Measurements from ENCODE around the gene LGALS9. TPM values are rescaled to one million over a fixed set of nuclear protein-coding genes. Genes with fewer than 3 reads are reported as not detected.
"Not testable (repeated sequence)": the region's sequence is repeated elsewhere in the genome, so short reads cannot be mapped to it uniquely, and the experiment has no call there.

LGALS9 gene
- total and polyA plus RNA-seq, 12 donors: 3.5 to 87.7 (median 44.4) TPM

DNA sequence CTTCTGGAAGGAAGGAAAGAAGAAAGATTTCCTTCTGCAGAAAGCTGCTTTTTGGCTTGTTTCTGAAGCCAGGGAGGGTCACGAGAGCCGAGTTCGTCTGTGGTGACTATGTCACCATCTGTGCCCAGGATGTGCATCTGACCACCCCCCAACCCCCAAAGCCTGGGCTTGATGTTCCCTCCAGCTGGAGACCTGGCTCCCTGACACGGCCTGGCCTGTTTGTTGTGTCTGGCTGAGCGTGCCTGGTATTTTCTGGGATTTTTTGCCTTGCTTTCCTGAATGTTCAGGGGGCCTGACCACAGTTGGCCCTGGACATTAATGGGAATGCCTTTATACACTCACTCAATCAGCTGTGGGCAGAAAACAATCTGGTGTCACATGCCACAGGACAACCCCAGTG is 38.9 kb downstream of the LGALS9 start:
- Histone ChIP-seq H3K27me3 (no peaks in the 10 kb centered on the region), H3K9me3 (replicated peaks in 1 of 3) (no peaks in the 10 kb centered on the region), H3K27ac (no peak overlapping the region), H3K4me1 (replicated peaks in 1 of 2) (no peaks in the 10 kb centered on the region), H3K4me3 (no peak overlapping the region), H3K36me3 (replicated peaks in 1 of 2) (no peaks in the 10 kb centered on the region)
- intact Hi-C loops (cut with DNase I): loop anchor here in 1 of 2 donors (10.0 kb wide), 1 partner anchor 185 kb away; no protein-coding TSS in a partner anchor
- TF ChIP-seq POLR2A (IDR thresholded peaks at IDR 0.05): no peak
- TF ChIP-seq, protein P1, sequence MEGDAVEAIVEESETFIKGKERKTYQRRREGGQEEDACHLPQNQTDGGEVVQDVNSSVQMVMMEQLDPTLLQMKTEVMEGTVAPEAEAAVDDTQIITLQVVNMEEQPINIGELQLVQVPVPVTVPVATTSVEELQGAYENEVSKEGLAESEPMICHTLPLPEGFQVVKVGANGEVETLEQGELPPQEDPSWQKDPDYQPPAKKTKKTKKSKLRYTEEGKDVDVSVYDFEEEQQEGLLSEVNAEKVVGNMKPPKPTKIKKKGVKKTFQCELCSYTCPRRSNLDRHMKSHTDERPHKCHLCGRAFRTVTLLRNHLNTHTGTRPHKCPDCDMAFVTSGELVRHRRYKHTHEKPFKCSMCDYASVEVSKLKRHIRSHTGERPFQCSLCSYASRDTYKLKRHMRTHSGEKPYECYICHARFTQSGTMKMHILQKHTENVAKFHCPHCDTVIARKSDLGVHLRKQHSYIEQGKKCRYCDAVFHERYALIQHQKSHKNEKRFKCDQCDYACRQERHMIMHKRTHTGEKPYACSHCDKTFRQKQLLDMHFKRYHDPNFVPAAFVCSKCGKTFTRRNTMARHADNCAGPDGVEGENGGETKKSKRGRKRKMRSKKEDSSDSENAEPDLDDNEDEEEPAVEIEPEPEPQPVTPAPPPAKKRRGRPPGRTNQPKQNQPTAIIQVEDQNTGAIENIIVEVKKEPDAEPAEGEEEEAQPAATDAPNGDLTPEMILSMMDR (IDR thresholded peaks at IDR 0.05): no peak
- no peak for DNase-seq
- 82 to 91% (median 88%) methylated on average over 4 to 5 of the region's 5 CpGs for WGBS, 4 donors

DNA sequence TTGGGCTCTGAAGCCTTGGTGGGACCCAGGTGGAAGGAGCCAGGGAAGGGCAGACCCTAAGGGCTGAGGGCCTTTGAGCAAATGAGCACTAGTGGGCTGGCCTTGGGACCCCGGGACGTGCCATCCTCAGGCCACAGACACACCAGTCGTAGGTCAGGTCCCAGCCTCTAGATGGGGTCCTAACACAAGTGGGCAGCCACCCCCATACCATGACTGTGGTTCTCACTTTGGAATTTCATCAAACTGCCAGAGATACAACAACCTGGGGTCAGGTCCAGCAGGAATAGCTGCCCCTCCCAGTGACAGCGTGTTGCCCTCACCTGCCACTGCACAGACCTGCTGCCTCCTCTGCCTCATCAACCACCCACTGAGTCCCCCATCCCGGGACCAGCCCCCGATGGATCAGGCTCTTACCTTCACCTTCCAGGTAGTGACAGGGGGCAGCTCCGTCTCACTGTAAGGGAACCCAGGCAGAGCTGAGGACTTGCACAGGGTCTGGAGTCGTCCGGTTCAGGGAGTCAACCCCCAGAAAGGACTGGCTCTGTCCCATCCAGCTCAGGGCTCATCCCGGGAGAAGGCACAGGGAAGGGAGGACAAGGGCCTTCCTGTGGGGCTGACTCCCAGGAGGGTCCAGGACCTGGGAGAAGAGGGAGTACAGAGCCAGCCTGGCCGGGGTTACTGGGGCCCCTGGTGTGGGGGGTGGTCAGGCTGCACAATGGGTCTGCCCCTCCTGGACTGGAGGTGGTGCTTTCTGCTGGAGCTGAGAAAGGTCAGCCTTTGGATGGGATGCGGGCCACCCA is 40.0 kb downstream of the LGALS9 start:
- Histone ChIP-seq H3K27me3 (no peaks in the 10 kb centered on the region), H3K4me3 (no peak overlapping the region), H3K4me1 (replicated peaks in 1 of 2) (no peaks in the 10 kb centered on the region), H3K36me3 (replicated peaks in 1 of 2) (no peaks in the 10 kb centered on the region), H3K27ac (no peak overlapping the region), H3K9me3 (replicated peaks in 1 of 3) (no peaks in the 10 kb centered on the region)
- intact Hi-C loops (cut with DNase I): no loop called here
- DNase-seq: no peak
- TF ChIP-seq, protein P1 (IDR thresholded peaks at IDR 0.05): no peak
- TF ChIP-seq POLR2A (IDR thresholded peaks at IDR 0.05): no peak
- 74 to 91% (median 86%) methylated on average over 9 to 12 of the region's 12 CpGs for WGBS, 4 donors

DNA sequence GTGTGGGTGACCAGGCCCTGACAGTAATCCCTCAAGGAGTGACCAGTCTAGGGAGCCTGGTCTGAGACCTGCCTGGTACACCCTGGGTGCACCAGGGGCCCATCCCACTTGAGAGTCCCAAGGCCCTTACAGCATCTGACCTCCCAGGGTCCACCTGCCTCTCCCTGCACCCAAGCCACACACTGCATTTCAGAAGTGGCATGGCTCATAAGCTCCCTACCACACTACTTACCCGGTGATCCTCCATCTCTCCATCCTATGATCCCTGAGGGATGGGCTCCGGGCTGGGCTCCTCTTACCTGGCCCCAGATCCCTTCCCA is 40.6 kb downstream of the LGALS9 start:
- TF ChIP-seq POLR2A (IDR thresholded peaks at IDR 0.05): no peak
- TF ChIP-seq, protein P1 (IDR thresholded peaks at IDR 0.05): no peak
- H3K4me3 ChIP-seq: no peak overlapping the region
- no peak for DNase-seq
- no peaks in the 10 kb centered on the region for H3K36me3 ChIP-seq (replicated peaks in 1 of 2)
- H3K27ac ChIP-seq: no peak overlapping the region
- no peaks in the 10 kb centered on the region for H3K4me1 ChIP-seq (replicated peaks in 1 of 2)
- intact Hi-C loops (cut with DNase I): no loop called here
- WGBS, 4 donors: 93 to 95% (median 94%) methylated on average over 2 of the region's 2 CpGs
- no peaks in the 10 kb centered on the region for H3K27me3 ChIP-seq
- H3K9me3 ChIP-seq (replicated peaks in 1 of 3): no peaks in the 10 kb centered on the region

DNA sequence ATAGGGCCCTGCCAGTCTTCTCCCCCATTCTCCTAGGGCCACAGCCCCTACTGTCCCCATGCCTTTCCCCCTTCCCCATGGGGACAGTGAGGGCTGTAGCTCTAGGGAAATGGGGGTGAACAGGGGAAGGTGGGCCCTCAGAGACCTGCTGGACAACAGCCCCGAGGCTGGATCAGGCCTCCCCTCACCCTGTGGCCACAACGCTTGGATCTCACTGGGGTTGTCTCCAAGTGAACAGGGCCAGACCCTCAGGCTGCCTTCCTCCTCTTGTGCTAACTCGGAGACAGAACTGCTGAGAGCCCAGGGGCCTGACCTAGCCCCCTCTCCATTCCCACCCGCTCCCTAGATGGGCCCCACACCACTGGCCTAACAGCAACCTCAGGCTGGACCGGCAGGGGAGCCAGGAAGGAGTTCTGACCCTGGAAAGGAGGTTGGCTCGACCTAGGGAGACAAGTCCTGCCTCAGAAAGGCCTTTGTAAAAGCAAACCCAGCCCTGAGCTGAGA is 41.0 kb downstream of the LGALS9 start:
- H3K9me3 ChIP-seq (replicated peaks in 1 of 3); H3K36me3 ChIP-seq (replicated peaks in 1 of 2); DNase-seq; H3K4me3 ChIP-seq; intact Hi-C loops (cut with DNase I); H3K4me1 ChIP-seq (replicated peaks in 1 of 2); H3K27me3 ChIP-seq; H3K27ac ChIP-seq: not testable (repeated sequence)
- WGBS, 4 donors: 80 to 92% (median 83%) methylated on average over 2 to 6 of the region's 6 CpGs; no CpG with 5 or more reads in 1 of the 4 donors

DNA sequence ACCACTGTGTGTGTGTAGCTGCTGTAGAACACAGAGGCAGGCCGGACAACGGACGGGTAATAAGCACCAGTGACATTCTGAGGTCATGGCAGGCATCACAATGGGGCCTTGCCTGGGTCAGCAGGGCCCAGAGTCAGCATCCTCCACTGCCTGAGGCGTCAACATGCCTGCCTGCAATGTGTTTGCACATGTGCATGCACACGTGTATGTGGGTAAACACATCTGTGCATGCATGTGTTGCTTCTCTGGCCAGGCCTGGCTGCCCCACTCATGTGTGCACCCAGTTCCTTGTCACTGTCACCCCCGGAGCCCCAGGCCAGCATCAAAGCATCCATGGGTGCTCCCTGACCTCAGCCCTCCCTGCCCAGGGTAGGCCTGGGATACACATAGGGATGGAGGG is 43.3 kb downstream of the LGALS9 start:
- WGBS, 4 donors: 89 to 96% (median 92%) methylated on average over 4 to 6 of the region's 6 CpGs
- no peaks in the 10 kb centered on the region for H3K4me1 ChIP-seq (replicated peaks in 1 of 2)
- no peak overlapping the region for H3K27ac ChIP-seq
- H3K4me3 ChIP-seq: no peak overlapping the region
- H3K36me3 ChIP-seq (replicated peaks in 1 of 2): no peaks in the 10 kb centered on the region
- intact Hi-C loops (cut with DNase I): no loop called here
- no peak for DNase-seq
- no peak for TF ChIP-seq POLR2A (IDR thresholded peaks at IDR 0.05)
- TF ChIP-seq, protein P1 (IDR thresholded peaks at IDR 0.05): no peak
- no peaks in the 10 kb centered on the region for H3K9me3 ChIP-seq (replicated peaks in 1 of 3)
- H3K27me3 ChIP-seq: no peaks in the 10 kb centered on the region

All from adrenal gland (tissue), 12 donors.